HG02973 (cell line): ENCODE data around the gene ARL1.
"Not testable (repeated sequence)": the region's sequence is repeated elsewhere in the genome, so short reads cannot be mapped to it uniquely, and the experiment has no call there.

Experiments used
- ATAC-seq: cut with Tn5 transposase; IDR thresholded peaks from one replicate; pipeline ENCODE4 v1.9.1; 2021; ENCODE audit warnings: moderate library complexity; ENCODE audit not compliant: unreplicated experiment

Gene ARL1

DNA sequence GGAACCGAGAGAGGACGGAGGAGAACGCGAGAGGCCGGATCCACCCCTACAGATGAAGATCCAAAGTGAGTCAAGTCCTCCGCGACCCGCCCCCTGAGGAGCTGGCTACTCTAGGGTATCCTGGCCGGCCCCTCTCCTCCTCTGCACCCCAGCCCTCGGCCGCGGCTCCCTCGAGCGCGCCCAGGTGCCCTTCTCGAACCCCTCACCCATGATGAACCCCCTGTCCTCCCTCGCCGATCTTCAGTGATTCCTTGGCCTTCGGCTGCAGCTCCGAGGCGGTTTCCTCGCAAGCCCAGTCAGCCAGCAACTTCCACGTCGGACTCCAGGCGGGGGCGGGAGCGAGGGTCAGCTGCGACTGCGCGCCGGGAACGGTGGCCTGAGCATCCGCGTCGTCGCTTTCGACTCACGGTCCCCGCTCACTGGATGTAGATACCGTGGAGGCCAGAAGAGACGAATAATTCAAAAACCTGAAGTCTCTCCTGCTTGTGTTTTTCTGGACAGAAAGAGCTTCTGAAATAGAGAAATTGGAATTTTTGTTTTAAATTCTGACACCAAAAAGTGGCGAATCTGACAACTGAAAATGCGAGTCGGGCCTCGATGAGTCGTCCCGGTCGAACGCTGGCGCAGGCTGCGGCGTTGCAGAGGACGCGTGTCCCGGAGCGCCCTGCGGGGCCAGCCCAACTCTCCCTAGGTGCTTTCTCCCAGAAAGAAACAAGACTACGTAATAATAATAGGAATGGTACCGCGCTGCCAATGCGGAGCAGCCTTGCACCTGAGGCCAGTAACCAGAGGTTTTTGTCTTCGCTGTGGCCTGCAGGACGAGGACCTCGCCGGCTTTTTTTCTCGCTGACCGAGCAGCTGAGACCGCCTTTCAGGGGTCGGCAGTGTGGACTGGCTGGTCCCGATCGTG, at the start of gene ARL1:
ARL1 (minus strand) TSS at position 337 of the 910 bp plus-strand sequence; CDS start at position 210, 127 bp downstream.
- peak; percentile 66 for ATAC-seq

- no peak for ATAC-seq
Observed at GRCh38 chr12:101455685-101456084, 48.1 kb upstream of the ARL1 start.

DNA sequence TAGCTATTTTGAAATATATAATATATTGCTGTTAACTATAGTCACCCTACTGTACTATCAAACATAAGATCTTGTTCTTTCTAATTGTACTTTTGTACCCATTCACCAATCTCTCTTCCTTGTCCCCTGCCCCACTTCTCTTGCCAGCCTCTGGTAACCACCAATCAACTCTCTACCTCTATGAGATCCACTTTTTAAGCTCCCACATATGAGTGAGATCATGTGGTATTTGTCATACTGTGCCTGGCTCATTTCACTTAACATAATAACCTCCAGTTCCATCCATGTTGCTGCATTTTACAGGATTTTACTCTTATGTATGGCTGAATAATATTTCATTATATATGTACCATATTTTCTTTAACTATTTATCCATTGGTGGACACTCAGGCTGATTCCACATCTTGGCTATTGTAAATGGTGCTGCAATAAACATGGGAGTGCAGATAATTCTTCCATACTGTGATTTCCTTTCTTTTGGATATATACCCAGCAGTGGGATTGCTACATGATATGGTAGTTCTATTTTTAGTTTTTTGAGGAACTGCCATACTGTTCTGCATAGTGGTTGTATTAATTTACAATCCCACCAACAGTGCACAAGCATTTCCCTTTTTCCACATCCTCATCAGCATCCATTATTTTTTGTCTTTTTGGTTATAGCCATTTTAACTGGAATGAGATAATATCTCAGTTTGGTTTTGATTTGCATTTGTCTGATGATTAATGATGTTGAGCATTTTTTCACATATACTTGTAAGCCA, 34.1 kb upstream of the ARL1 start:
- no peak for ATAC-seq

- ATAC-seq = no peak
Observed at GRCh38 chr12:101439236-101439635, 31.7 kb upstream of the ARL1 start.

DNA sequence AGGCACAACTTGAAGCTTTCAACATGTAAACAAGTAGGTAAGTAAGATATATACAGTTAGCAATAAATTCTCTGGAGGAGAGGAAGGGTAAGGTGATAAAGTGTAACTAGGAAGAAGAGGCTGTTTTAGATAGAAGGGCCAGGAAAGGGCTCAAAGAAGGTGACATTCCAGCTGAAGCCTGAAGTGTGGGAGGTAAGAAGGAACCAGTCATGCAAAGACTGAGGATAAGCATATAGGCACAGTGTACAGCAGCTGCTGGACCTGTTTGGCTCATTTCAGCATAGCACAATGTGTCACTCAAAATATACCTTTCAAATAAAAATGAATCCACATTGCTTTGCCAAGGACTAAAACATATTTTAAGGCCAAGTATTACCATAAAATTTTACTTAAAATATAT, 28.6 kb upstream of the ARL1 start:
- no peak for ATAC-seq

GRCh38 chr12:101430456-101430855, 22.9 kb upstream of the ARL1 start:
- ATAC-seq = no peak

- no peak for ATAC-seq
Observed at GRCh38 chr12:101424620-101425019, 17.0 kb upstream of the ARL1 start.

- ATAC-seq = not testable (repeated sequence)
Observed at GRCh38 chr12:101422066-101422465, 14.5 kb upstream of the ARL1 start.

GRCh38 chr12:101415228-101415627, 7.7 kb upstream of the ARL1 start:
- ATAC-seq = no peak

GRCh38 chr12:101414533-101415119, 7.1 kb upstream of the ARL1 start:
- peak; percentile 70 for ATAC-seq

DNA sequence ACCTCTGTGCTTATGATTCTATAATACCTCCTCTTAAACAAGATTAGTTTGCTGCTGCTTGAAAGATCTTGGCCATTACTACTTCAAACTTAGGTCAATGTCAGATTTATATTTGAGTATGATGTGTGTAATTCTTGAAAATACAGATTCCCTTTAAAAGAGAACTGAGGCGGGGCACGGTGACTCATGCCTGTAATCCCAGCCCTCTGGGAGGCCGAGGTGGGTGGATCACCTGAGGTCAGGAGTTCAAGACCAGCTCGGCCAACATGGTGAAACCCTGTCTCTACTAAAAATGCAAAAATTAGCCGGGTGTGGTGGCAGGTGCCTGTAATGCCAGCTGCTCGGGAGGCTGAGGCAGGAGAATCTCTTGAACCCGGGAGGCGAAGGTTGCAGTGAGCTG, 2.6 kb upstream of the ARL1 start:
- ATAC-seq = not testable (repeated sequence)

DNA sequence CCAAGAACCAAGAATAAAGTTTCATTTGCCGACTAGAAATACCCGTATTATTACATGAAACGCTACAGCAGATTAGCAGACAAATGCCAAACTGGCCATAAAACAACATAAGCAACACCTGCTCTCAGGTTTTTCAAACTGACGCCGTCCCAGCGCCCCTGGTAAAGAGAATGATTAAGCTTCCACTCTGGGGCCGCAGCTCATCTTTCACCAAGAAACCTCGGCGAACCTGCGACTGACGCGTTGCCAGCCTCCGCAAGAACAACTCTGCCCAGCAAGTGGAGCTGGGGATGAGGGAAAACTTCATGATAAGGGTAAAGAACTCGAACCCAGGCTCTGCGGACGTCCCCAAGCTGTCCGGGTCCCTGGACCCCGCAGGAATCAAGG, 530 bp downstream of the ARL1 start:
- no peak for ATAC-seq

GRCh38 chr12:101391181-101391580, 16.4 kb downstream of the ARL1 start:
- ATAC-seq = not testable (repeated sequence)

DNA sequence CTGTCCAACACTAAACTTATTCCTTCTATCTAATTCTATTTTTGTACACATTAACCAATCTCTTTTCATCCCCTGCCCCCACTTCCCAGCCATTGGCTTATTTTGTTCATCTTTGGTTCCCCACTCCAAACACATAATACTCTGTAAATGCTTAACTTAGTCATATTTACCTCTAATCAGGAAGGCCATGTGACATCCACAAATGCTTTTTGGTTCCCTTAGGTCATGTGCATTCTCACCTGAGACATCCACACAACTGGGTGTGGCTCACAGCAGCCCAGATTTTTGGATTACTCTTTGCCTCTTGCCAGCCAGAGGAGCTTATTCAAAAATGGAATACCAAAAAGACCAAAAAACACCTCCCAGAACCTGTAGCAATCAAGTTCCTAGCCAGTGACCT, 28.4 kb downstream of the ARL1 start:
- ATAC-seq = no peak

DNA sequence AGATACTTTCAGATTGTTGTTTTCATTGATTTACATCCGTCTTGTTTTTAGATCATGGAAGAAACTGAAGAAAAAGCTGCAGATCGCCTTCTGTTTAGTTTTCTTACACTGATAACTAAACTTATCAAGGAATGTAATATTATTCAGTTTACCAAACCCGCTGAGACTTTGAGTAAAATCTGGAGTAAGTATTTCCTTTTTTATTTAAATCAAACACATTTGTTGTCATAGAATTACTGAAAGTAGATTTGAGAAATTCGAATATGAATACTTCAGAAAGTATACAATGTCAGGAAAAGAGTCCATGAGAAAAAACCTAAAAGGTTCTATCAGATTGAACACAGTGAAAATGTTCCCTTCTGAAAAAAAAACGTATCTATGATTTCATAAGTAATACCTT, 32.0 kb downstream of the ARL1 start:
- no peak for ATAC-seq

DNA sequence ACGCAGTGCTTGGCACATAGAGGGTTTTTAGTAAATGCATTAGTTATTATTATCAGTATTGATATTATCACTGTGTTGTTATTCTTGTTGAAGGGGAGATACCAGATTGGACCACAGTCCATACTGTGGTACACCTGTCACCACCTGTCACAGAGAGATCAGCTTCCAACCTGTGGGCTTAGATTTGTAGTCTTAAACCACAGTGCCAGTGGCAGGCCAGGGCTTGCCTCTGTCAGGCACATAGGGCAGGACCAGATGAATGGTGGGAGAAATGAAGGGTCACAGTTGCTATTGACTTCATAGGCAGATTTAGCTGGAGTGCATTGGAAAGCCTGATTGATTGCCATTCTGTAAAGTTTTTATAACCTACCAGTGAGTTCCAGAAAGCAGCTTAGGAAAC, 35.1 kb downstream of the ARL1 start:
- ATAC-seq = no peak

DNA sequence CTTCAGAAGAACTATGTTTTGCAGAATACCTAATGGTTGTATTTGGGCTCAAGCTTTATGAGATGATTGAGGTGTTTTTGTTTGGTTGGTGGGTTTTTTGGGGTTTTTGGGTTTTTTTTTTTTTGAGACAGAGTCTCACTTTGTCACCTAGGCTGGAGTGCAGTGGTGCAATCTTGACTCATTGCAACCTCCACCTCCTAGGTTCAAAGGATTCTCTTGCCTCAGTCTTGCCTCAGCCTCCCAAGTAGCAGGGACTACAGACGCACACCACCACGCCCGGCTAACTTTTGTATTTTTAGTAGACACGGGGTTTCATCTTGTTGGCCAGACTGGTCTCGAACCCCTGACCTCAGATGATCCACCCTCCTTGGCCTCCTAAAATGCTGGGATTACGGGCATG, 39.6 kb downstream of the ARL1 start:
- ATAC-seq = no peak

- ATAC-seq = no peak
Observed at GRCh38 chr12:101361455-101361854, 46.1 kb downstream of the ARL1 start.

DNA sequence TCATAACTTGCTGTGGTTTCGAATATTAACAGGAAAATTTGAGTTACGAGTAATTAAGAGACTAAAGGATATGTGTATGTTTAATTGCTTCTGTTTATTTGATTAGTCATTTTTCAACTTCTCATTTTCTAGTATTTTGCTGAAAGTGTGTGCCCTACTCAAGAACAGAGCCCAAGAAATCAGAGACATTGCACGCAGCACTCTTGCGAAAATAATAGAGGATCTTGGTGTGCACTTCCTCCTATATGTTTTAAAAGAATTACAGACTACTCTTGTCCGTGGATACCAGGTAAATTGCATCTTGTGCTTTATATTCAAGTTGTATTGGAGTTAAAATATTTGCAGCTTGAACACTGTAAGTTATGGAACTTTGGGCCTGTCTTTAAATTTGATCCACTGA, 50.8 kb downstream of the ARL1 start:
- ATAC-seq = no peak

DNA sequence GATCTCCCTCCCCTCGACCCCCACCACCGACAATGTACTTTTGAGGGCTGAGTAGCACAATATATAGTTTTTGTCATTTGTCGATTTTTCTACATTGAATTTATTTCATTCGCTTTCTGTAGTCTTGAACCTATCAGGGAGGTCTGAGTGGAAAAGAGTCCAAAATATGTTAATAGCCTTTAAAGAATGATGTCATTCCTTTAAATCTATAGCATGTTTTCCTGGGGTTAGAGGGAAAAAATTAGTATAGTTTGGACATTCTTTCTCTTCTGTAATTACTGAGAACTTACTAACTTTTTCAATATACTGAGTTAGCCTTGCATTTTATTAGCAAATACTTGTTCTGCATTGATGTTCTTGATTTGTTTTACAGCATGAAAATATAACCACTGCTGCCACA, 55.9 kb downstream of the ARL1 start:
- no peak for ATAC-seq

DNA sequence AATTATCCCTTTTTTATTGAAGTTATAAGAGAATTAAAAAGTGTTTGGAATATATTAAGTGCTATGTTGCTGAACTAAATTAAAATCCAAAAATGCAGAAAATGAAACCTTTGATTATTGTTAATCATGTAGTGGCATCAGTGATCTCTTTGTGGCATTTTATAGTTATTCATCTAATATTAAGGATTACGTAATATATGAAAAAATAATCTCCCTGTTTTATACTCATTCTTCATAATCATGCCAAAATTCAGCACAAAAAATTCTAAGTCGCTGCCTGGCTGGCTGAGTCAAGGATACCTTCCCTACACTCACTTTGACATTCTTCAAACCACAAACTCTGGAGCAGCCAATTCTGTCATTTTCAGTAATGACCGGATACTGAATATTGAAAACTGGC, 63.7 kb downstream of the ARL1 start:
- ATAC-seq = no peak
